Measurements from ENCODE around the gene CATSPERD. TPM values are rescaled to one million over a fixed set of nuclear protein-coding genes. Genes with fewer than 3 reads are reported as not detected.
A peak's percentile ranks its signal among the peaks of the same experiment; 100 is the strongest.
"Not testable (repeated sequence)": the region's sequence is repeated elsewhere in the genome, so short reads cannot be mapped to it uniquely, and the experiment has no call there.

Gene CATSPERD
- total RNA-seq, 2 donors from 2014 or later, result not detected

DNA sequence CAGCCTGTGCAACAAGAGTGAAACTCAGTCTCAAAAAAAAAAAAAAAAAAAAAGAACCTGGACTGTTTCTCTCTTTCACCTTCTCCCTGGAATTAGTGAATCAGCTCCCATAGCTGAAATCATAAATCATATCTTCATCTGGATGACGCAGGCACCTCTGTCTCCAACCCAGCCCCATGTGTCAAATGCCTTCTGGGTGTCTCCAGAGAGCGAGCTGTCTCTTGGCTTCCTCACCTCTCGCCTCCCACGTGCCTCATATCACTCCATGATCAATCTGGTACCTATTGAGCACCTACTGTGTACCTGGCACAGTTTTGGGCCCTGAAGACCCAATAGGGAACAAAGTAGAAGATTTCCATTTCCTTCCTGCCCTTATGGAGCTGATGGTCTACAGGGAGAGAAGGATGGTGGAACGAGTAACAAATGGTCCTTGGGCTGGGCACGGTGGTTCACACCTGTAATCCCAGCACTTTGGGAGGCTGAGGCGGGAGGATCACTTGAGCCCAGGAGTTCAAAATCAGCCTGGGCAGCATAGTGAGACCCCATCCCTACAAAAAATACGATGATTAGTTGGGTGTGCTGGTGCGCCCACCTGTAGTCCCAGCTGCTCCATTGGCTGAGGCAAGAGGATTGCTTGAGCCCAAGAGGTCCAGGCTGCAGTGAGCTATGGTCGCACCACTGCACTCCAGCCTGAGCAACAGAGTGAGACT lies 37.1 kb upstream of the CATSPERD start:
- intact Hi-C loops (cut with DNase I), result no loop called here
- DNase-seq (ENCODE audit: low spot score), result no peak

DNA sequence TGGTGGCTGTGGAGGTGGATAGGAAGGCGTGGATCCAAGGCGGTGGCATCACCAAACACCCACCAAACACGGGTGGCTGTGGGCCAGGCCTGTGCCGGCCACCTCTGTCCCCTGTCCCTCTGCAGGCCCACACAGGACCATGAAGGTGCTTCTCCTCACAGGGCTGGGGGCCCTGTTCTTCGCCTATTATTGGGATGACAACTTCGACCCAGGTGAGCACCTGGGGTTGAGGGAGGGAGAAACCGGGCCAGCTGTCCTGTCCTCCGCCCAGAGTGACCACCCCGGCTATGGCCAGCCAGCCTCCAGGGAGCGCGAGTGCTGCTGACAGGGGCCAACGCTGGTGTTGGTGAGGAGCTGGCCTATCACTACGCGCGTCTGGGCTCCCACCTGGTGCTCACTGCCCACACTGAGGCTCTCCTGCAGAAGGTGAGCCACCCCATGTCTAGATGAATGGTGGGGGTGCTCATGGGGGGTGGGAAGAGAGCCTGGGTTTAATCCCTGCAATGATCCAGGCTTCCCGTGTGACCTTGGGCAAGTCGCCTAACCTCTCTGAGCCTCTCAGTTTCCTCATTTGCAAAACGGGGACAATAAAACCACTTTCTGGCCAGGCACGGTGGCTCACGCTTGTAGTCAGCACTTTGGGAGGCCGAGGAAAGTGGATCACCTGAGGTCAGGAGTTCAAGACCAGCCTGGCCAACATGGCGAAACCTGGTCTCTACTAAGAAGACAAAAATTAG lies 35.6 kb upstream of the CATSPERD start:
- intact Hi-C loops (cut with DNase I), result no loop called here

DNA sequence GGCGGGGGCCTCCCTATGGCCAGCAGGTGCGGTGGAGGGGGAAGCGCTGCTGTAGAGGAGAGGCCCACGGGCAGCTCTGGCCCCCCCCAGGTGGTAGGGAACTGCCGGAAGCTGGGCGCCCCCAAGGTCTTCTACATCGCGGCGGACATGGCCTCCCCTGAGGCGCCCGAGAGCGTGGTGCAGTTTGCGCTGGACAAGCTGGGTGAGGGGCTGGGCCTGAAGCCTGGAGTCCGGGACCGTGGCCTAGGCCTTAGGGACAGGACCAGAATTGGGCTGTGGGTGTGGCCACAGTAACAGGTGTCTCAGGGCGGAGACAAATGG lies 34.2 kb upstream of the CATSPERD start:
- DNase-seq (ENCODE audit: low spot score), result no peak
- intact Hi-C loops (cut with DNase I), result no loop called here

More for the DNA sequence above, 35.6 kb upstream of the CATSPERD start:
- DNase-seq (ENCODE audit: low spot score), result no peak

DNA sequence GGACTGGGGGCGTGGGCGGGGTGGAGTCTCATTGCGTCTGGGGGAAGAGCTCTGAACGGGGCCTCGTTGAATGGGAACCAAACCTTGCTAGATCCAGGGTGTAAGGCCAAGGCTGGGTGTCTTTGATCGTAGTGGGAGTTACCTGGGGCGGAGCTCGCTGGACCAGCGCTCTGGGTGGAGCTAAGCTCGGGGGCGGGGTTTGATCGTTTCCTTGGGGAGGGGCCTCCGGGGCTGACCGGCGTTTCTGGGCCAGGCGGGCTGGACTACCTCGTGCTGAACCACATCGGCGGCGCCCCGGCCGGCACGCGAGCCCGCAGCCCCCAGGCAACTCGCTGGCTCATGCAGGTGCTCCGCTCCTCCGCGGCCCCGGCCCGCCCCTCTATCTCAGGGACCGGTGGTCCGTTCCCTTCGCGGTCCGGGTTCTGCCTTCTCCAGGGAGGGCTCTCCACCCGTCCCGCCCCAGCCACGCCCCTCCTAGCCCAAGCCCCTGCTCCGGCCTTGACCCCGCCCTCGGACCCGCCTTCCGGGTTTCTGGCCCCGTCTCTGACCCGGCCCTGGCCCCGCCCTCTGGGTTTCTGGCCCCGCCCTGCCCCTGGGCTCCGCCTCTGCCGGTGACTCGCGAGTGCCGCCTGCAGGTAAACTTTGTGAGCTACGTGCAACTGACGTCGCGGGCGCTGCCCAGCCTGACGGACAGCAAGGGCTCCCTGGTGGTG lies 33.6 kb upstream of the CATSPERD start:
- intact Hi-C loops (cut with DNase I), result no loop called here
- peak; percentile 100 for DNase-seq (ENCODE audit: low spot score)

- intact Hi-C loops (cut with DNase I), result no loop called here
- peak; percentile 76 for DNase-seq (ENCODE audit: low spot score)
Measured at GRCh38 chr19:5687360-5688198, 32.9 kb upstream of the CATSPERD start.

GRCh38 chr19:5688262-5688881 lies 32.1 kb upstream of the CATSPERD start:
- peak; percentile 64 for DNase-seq (ENCODE audit: low spot score)

DNA sequence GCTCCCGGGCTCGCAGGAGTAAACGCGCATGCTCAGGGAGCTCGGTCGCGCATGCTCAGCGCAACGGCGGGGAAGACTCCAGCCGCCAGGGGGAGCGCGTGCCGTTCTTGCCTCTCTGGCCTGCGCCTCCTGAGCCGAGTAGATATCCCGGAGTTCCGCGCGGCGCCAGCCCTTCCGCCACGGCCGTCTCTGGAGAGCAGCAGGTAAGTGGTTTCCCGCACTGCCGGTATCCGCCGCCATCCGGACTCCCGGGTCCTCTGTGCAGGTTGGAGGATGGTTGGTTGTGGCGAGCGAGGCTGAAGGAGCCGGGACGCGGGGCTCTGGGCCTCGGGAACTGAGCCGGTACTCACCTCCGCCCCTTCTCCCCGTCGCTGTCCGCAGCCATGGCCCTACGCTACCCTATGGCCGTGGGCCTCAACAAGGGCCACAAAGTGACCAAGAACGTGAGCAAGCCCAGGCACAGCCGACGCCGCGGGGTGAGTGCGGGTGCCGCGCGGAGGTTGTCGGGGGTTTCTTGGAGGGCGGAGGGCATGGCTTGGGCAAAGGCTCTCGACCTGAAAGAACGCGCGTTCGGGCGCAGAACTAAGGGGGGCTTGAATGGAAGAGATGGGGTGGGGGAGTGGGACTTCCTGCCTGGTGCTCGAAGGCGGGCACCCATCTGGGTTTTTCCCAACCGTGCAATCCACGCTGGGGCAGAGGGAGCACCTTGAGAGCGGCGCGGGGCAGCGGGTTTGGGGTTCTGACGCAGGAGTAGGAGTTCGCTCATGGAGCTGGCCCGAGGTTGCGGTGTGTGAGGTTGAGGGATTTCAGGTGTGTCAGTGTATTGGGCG lies 30.1 kb upstream of the CATSPERD start, which contains the start of gene RPL36:
RPL36 (plus strand) TSS at position 171 of the 830 bp plus-strand sequence; CDS start at position 384, 213 bp downstream.
- DNase-seq (ENCODE audit: low spot score), result peak; percentile 100
- intact Hi-C loops (cut with DNase I), result no loop called here

More at GRCh38 chr19:5688262-5688881, 32.1 kb upstream of the CATSPERD start:
- intact Hi-C loops (cut with DNase I), result not testable (repeated sequence)

DNA sequence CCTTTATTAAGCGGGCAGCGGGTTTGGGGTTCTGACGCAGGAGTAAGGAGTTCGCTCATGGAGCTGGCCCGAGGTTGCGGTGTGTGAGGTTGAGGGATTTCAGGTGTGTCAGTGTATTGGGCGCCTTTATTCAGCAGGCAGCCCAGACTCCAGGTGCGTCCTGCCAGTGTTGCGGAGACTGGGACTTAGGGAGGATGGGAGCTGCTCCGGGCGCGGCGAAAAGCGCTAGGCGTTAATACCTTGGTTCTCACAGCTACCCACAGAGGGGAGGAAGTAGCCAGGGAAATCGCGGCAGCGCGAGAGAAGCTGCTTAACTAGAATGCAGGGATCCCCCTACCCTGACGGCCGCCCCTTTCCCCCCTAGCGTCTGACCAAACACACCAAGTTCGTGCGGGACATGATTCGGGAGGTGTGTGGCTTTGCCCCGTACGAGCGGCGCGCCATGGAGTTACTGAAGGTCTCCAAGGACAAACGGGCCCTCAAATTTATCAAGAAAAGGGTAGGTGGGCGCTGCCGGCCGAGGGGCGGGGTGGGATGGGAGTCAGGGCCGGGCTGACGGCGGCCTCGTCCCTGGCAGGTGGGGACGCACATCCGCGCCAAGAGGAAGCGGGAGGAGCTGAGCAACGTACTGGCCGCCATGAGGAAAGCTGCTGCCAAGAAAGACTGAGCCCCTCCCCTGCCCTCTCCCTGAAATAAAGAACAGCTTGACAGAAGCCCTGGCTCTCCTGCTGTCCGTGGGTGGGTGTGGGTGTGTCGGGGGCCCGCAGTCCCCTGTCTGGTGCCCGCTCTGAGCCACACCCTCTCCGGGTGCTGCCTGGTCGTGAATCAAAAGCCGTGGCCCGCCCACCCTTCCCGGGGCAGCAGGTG lies 29.2 kb upstream of the CATSPERD start:
- intact Hi-C loops (cut with DNase I), result no loop called here
- DNase-seq (ENCODE audit: low spot score), result peak; percentile 90

DNA sequence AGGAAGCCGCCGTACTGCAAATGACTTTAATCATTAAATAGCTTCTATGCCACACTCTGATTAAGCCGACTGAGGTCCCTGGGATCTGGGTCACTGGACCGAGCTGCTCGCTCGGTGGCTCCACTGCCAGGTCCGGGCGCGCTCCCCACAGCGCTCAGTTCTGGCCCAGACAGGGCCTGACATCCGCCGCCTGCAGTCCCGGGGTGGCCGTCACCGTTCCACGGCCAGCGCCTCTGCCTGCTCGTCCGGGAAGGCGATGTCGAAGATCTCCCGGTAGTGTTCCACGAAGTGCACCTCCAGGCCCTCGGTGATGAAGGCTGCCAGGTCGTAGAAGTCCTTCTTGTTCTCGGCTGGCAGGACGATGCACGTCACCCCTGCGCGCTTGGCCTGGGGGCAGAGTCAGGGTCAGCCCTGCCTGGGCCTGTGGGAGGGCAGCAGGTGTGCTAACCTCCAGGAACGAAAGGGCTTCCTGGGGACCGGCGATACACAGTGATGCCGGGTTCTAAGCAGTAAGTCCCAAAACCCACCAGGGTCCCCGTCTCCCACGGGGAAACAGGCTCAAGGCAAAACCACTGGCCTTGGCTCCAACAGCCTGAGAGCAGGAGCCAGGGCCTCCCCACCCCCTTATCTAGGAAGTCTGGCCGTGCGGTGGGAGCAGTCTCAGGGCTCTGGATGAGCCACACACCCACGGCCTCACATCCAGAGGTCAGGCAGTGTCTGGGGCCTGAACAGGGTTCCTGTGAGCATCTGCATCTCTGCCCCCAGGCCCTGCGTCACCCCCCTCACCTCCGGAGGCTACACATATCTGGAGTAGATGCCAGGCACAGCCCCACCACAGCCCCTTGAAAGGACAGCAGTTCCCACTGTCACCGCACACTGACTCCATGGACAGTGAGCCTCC lies 28.4 kb upstream of the CATSPERD start:
- intact Hi-C loops (cut with DNase I), result no loop called here

GRCh38 chr19:5692723-5693194 lies 27.7 kb upstream of the CATSPERD start:
- intact Hi-C loops (cut with DNase I), result no loop called here
- no peak for DNase-seq (ENCODE audit: low spot score)

More for the DNA sequence above, 28.4 kb upstream of the CATSPERD start:
- peak; percentile 73 for DNase-seq (ENCODE audit: low spot score)

- DNase-seq (ENCODE audit: low spot score), result peak; percentile 61
- intact Hi-C loops (cut with DNase I), result no loop called here
Measured at GRCh38 chr19:5693195-5694166, 27.0 kb upstream of the CATSPERD start.

GRCh38 chr19:5694167-5694955 lies 26.1 kb upstream of the CATSPERD start:
- intact Hi-C loops (cut with DNase I), result no loop called here
- DNase-seq (ENCODE audit: low spot score), result peak; percentile 80

- intact Hi-C loops (cut with DNase I), result no loop called here
Measured at GRCh38 chr19:5694956-5695648, 25.3 kb upstream of the CATSPERD start.

More at GRCh38 chr19:5694956-5695648, 25.3 kb upstream of the CATSPERD start:
- peak; percentile 58 for DNase-seq (ENCODE audit: low spot score)
